ENCODE results near the gene OR6C2. TPM values are rescaled to one million over a fixed set of nuclear protein-coding genes. Genes with fewer than 3 reads are reported as not detected.
"Not testable (repeated sequence)": the region's sequence is repeated elsewhere in the genome, so short reads cannot be mapped to it uniquely, and the experiment has no call there.

The OR6C2 gene
- total and polyA plus RNA-seq, 9 of the 15 experiments (the other 6 are each of a cell fraction or from before 2014, with no cell fraction given) = not detected

DNA sequence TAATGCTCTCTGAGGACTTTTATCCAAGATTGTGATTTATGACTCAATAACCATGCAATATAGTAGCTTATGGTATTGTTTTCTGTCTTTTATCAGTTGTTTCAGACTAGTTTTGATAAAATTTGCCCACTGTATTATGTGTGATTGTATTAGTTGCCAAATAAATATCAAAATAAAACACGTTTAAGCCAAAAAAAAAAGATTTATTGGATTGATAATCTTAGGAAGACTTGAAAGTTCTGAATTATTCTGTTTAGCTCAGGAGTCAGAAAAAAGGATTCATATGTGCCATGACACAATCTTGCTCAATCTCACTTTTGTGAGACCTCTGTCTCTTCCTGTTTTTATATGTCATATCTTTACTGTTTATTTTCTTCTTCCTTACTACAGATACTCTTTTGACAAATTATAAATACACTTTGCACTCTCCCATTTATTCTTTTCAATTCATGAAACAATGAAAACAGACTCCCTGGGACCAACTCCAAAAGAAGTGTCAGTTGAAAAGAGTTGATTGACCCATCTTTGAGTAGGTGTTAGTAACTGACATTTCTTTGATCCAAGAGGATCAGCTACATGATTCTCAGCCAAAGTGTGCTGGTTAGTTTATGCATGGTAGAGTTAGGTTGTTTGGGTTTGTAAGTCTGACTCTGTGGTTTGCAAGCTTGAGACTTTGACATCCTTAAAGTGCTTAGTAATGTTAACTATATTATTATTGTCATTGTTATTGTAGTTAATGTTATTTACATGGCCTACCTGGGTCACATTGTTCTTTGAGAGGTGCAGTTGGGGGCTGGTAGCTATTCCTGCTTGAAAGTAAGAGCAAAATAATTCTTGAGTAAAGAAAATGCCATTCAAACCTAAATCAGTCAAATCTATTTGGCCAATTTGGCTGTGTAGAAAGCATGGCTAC, 15.3 kb upstream of the OR6C2 start:
- Histone ChIP-seq H3K27me3 (ENCODE audit: control insufficient read depth in 2 of 2, insufficient read depth in 2 of 2, low read length in 2 of 2) (no peaks in the 10 kb centered on the region), H3K79me2 (ENCODE audit: control insufficient read depth, insufficient read depth, low read length) (no peaks in the 10 kb centered on the region), H3K9ac (ENCODE audit: insufficient read depth in 1 of 2, low read depth in 2 of 2, low read length in 2 of 2) (no peak overlapping the region), H3K4me1 (replicated peaks in 1 of 2; ENCODE audit: control insufficient read depth in 2 of 2, insufficient read depth in 2 of 2, low read length in 2 of 2) (no peaks in the 10 kb centered on the region), H3K9me3 (replicated peaks; ENCODE audit: control insufficient read depth, insufficient read depth, low read depth, low read length) (no peaks in the 10 kb centered on the region), H3K36me3 (ENCODE audit: control insufficient read depth, insufficient read depth, low read length) (no peaks in the 10 kb centered on the region), H3K27ac (ENCODE audit: extremely low read depth, low read depth, low read length) (no peak overlapping the region), H2AFZ (ENCODE audit: low read depth, low read length) (no peak overlapping the region), H3K4me3 (no peak overlapping the region), H4K20me1 (replicated peaks; ENCODE audit: control insufficient read depth, insufficient read depth, low read length) (no peaks in the 10 kb centered on the region), H3K4me2 (ENCODE audit: insufficient read depth, low read length) (no peak overlapping the region), H3K9me1 (ENCODE audit: control insufficient read depth, insufficient read depth, low read length) (no peaks in the 10 kb centered on the region)
- FAIRE-seq = no peak
- DNase-seq (ENCODE audit: extremely low read depth in 1 of 4, low spot score in 3 of 4) = no peak
- in situ Hi-C loops (cut with MboI) (no loop called here), intact Hi-C loops (cut with micrococcal nuclease) (no loop called here)
- ChIA-PET CTCF (ENCODE audit: low intra/inter-chr PET ratio) (no interaction called here), POLR2A (no interaction called here)
- WGBS (ENCODE audit: insufficient coverage, low coverage, missing lambda C conversion rate) = 0% methylated on average over 1 of the region's 1 CpG
- no peak for TF ChIP-seq HNRNPK (IDR thresholded peaks at IDR 0.05; ENCODE audit: low read depth, low read length, poor library complexity, severe bottlenecking)
- ATAC-seq = no peak
- no TSS peak for BruUV-seq (replicated peaks)

DNA sequence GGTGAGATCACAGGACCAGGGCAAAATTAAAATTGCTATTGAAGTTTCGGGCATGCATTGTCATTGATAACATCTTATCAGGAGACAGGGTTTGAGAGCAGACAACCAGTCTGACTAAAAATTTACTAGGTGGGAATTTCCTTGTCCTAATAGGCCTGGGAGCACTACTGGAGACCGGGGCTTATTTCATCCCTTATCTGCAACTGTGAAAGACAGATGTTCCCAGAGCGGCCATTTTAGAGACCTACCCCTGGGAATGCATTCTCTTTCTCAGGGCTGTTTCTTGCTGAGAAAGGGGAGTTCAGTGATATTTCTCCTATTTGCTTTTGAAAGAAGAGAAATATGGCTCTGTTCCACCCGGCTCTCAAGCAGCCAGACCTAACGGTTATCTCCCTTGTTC, 2.6 kb upstream of the OR6C2 start:
- H3K36me3 ChIP-seq (ENCODE audit: control insufficient read depth, insufficient read depth, low read length); FAIRE-seq; H3K4me3 ChIP-seq; H3K9ac ChIP-seq (ENCODE audit: insufficient read depth in 1 of 2, low read depth in 2 of 2, low read length in 2 of 2); in situ Hi-C loops (cut with MboI); CTCF ChIA-PET (ENCODE audit: low intra/inter-chr PET ratio); BruUV-seq (replicated peaks); H3K27me3 ChIP-seq (ENCODE audit: control insufficient read depth in 2 of 2, insufficient read depth in 2 of 2, low read length in 2 of 2); H3K4me2 ChIP-seq (ENCODE audit: insufficient read depth, low read length); H3K9me3 ChIP-seq (replicated peaks; ENCODE audit: control insufficient read depth, insufficient read depth, low read depth, low read length); H3K4me1 ChIP-seq (replicated peaks in 1 of 2; ENCODE audit: control insufficient read depth in 2 of 2, insufficient read depth in 2 of 2, low read length in 2 of 2); H2AFZ ChIP-seq (ENCODE audit: low read depth, low read length); H3K27ac ChIP-seq (ENCODE audit: extremely low read depth, low read depth, low read length); POLR2A ChIA-PET; H3K9me1 ChIP-seq (ENCODE audit: control insufficient read depth, insufficient read depth, low read length); ATAC-seq; H4K20me1 ChIP-seq (replicated peaks; ENCODE audit: control insufficient read depth, insufficient read depth, low read length); H3K79me2 ChIP-seq (ENCODE audit: control insufficient read depth, insufficient read depth, low read length): not testable (repeated sequence)
- 0% methylated on average over 5 of the region's 5 CpGs for WGBS (ENCODE audit: insufficient coverage, low coverage, missing lambda C conversion rate)
- DNase-seq (ENCODE audit: extremely low read depth in 1 of 4, low spot score in 3 of 4) = peak in 1 of 4 experiments; percentile 2
- TF ChIP-seq CBX3 (IDR thresholded peaks at IDR 0.05; ENCODE audit: borderline replicate concordance in 1 of 2, low read length in 2 of 2) = 0 out of 3 replicates have a peak, but pooled peaks of 1 of the 2 experiments have one; percentile 33
- intact Hi-C loops (cut with micrococcal nuclease) = loop anchor here (10.0 kb wide), 1 partner anchor 256 kb away; no protein-coding TSS in a partner anchor
